HUES48 (cell line): ENCODE data around the gene EEF1AKMT4.
"Not testable (repeated sequence)": the region's sequence is repeated elsewhere in the genome, so short reads cannot be mapped to it uniquely, and the experiment has no call there.

Experiments
- H3K27ac ChIP-seq: one replicate; pipeline ENCODE4 v1.7.0; 2013; ENCODE audit warnings: low read depth, low read length, inconsistent platforms
- H3K27me3 ChIP-seq: 2 replicates; pipeline ENCODE4 v1.6.1; 2013; ENCODE audit warnings: mild to moderate bottlenecking, low read length; ENCODE audit not compliant: control insufficient read depth, insufficient read depth
- H3K36me3 ChIP-seq: 2 replicates; pipeline ENCODE4 v1.6.1; 2013; ENCODE audit warnings: low read length; ENCODE audit not compliant: control insufficient read depth, insufficient read depth
- H3K4me1 ChIP-seq: 2 replicates; pipeline ENCODE4 v1.6.1; 2013; ENCODE audit warnings: mild to moderate bottlenecking, low read length; ENCODE audit not compliant: control insufficient read depth, insufficient read depth
- H3K4me3 ChIP-seq: 2 replicates; pipeline ENCODE4 v1.5.1; 2013; ENCODE audit warnings: mild to moderate bottlenecking, low read depth, low read length
- H3K9ac ChIP-seq: 2 replicates; pipeline ENCODE4 v1.6.1; 2013; ENCODE audit warnings: mild to moderate bottlenecking, low read depth, low read length, moderate library complexity
- H3K9me3 ChIP-seq: 2 replicates; pipeline ENCODE4 v1.6.1; 2013; ENCODE audit warnings: low read length; ENCODE audit not compliant: control insufficient read depth, insufficient read depth

The EEF1AKMT4 gene

GRCh38 chr3:184261854-184262763 is 12.6 kb downstream of the EEF1AKMT4 start:
- Histone ChIP-seq H3K36me3 (0 out of 2 replicates have a peak, but pooled peaks cover 5% of the 10 kb centered on the region), H3K9ac (no peak overlapping the region), H3K4me1 (peaks cover 6% of the 10 kb centered on the region), H3K4me3 (peak overlapping the region; percentile 64), H3K27me3 (peaks cover 53% of the 10 kb centered on the region), H3K27ac (peak overlapping the region; percentile 40), H3K9me3 (no peaks in the 10 kb centered on the region)

- H3K9ac ChIP-seq, result no peak overlapping the region
- H3K4me3 ChIP-seq, result peak overlapping the region; percentile 64
- H3K27me3 ChIP-seq, result peaks cover 51% of the 10 kb centered on the region
Observed at GRCh38 chr3:184262764-184263179, 13.3 kb downstream of the EEF1AKMT4 start.

GRCh38 chr3:184267249-184267648 is 17.8 kb downstream of the EEF1AKMT4 start:
- not testable (repeated sequence) for H3K9me3 ChIP-seq, H3K4me3 ChIP-seq, H3K9ac ChIP-seq, H3K4me1 ChIP-seq, H3K27ac ChIP-seq, H3K36me3 ChIP-seq
- H3K27me3 ChIP-seq, result peaks cover 13% of the 10 kb centered on the region

More at GRCh38 chr3:184262764-184263179, 13.3 kb downstream of the EEF1AKMT4 start:
- Histone ChIP-seq H3K36me3 (0 out of 2 replicates have a peak, but pooled peaks cover 5% of the 10 kb centered on the region), H3K27ac (no peak overlapping the region), H3K9me3 (no peaks in the 10 kb centered on the region), H3K4me1 (peaks cover 6% of the 10 kb centered on the region)

DNA sequence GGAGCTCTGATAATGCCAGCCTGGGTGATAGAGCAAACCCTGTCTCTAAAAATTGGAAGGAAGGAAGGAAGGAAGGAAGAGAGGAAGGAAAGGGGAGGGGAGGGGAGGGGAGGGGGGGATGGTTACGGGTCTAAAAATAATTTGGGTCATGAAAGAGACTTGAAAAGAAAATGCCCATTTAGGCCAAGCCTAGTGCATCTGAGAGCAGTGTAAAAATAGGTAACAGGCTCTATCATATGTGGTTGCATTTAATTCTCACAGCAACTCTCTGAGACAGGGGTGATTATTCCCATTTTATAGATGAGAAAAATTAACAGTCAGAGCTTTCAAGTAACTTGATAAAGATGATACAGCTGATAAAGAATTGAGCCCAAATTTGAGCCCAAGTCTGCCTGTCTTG is 22.8 kb downstream of the EEF1AKMT4 start:
- H3K4me3 ChIP-seq, result no peak overlapping the region
- no peaks in the 10 kb centered on the region for H3K36me3 ChIP-seq
- peaks cover 26% of the 10 kb centered on the region for H3K27me3 ChIP-seq
- H3K9ac ChIP-seq, result no peak overlapping the region
- no peak overlapping the region for H3K27ac ChIP-seq
- H3K4me1 ChIP-seq, result no peaks in the 10 kb centered on the region
- H3K9me3 ChIP-seq, result no peaks in the 10 kb centered on the region

DNA sequence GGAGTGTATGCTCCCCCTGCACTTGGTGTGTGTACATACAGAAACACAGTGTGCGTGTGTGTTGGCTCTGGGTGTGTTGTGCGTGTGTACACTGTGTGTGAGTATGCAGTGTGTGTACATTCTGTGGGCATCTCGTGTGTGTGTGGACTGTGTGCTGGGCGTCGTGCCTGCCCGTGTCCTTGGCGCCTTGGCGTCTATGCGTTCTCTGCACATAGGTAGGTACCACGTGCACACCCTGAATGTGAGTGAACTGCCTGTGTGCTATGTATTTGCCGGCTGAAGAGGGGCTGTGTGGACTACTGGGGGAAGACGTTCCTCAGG is 25.9 kb downstream of the EEF1AKMT4 start:
- Histone ChIP-seq H3K4me3 (peak overlapping the region; percentile 45), H3K4me1 (no peaks in the 10 kb centered on the region), H3K9me3 (no peaks in the 10 kb centered on the region), H3K36me3 (no peaks in the 10 kb centered on the region), H3K9ac (no peak overlapping the region), H3K27me3 (peaks cover 30% of the 10 kb centered on the region), H3K27ac (no peak overlapping the region)

- Histone ChIP-seq H3K36me3 (no peaks in the 10 kb centered on the region), H3K27ac (no peak within 1 kb of the TSS), H3K4me3 (peak within 1 kb of the TSS; percentile 45), H3K9me3 (no peaks in the 10 kb centered on the region), H3K27me3 (peaks cover 30% of the 10 kb centered on the region), H3K9ac (no peak within 1 kb of the TSS), H3K4me1 (no peaks in the 10 kb centered on the region)
Observed at GRCh38 chr3:184275961-184276910, 26.8 kb downstream of the EEF1AKMT4 start, which contains the start of gene ECE2. Gene ECE2 (plus strand): TSS chr3:184276022. CDS start chr3:184276154, 132 bp downstream.

- Histone ChIP-seq H3K27me3 (peaks cover 30% of the 10 kb centered on the region), H3K27ac (no peak overlapping the region), H3K4me1 (no peaks in the 10 kb centered on the region), H3K4me3 (no peak overlapping the region), H3K9ac (no peak overlapping the region), H3K9me3 (no peaks in the 10 kb centered on the region), H3K36me3 (no peaks in the 10 kb centered on the region)
Observed at GRCh38 chr3:184277366-184277765, 27.9 kb downstream of the EEF1AKMT4 start.

GRCh38 chr3:184282941-184283340 is 33.5 kb downstream of the EEF1AKMT4 start:
- Histone ChIP-seq H3K9ac (no peak overlapping the region), H3K4me1 (no peaks in the 10 kb centered on the region), H3K4me3 (no peak overlapping the region), H3K27ac (no peak overlapping the region), H3K9me3 (no peaks in the 10 kb centered on the region), H3K36me3 (no peaks in the 10 kb centered on the region), H3K27me3 (no peaks in the 10 kb centered on the region; the same call in 1 of the 2 replicates)

DNA sequence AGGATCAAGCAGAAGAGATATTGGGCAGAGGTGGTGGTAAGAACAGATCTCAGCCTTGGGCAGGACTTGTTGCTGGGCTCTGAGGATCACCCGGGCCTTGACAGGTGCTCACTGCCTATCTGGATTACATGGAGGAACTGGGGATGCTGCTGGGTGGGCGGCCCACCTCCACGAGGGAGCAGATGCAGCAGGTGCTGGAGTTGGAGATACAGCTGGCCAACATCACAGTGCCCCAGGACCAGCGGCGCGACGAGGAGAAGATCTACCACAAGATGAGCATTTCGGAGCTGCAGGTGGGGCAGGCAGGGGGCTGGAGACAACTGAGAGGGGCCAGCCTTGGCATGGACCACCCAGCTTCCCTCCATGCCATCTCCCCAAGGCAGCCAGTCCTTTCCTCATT is 34.2 kb downstream of the EEF1AKMT4 start:
- Histone ChIP-seq H3K27me3 (no peaks in the 10 kb centered on the region), H3K4me1 (no peaks in the 10 kb centered on the region), H3K36me3 (no peaks in the 10 kb centered on the region), H3K9me3 (no peaks in the 10 kb centered on the region), H3K27ac (no peak overlapping the region), H3K4me3 (no peak overlapping the region), H3K9ac (no peak overlapping the region)

DNA sequence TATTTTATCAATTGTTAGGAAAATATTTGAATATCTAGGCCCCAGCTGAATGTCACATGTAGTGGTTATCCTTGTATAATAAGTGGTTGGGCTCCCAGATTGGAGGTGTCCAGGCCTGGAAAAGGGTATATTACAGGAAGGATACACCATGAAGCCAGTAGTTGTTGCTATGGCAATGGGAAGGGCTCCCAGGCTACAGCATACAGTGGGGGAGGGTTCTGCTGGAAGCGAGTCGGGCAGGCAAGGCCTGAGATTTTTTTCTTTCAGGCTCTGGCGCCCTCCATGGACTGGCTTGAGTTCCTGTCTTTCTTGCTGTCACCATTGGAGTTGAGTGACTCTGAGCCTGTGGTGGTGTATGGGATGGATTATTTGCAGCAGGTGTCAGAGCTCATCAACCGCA is 35.2 kb downstream of the EEF1AKMT4 start:
- Histone ChIP-seq H3K4me3 (no peak overlapping the region), H3K36me3 (no peaks in the 10 kb centered on the region), H3K9me3 (no peaks in the 10 kb centered on the region), H3K27me3 (no peaks in the 10 kb centered on the region), H3K27ac (no peak overlapping the region), H3K9ac (no peak overlapping the region), H3K4me1 (no peaks in the 10 kb centered on the region)
